ENCODE results near the gene MB.

- TF ChIP-seq POLR2A (IDR thresholded peaks at IDR 0.05) (no peak), CTCF (IDR thresholded peaks at IDR 0.05) (no peak)
These were observed 3.6 kb upstream of the MB start for GRCh38 chr22:35620624-35621251.
